Astrocyte (in vitro differentiated cells and primary cell): ENCODE measurements around the gene PTX3. TPM values are rescaled to one million over a fixed set of nuclear protein-coding genes. Genes with fewer than 3 reads are reported as not detected.

Source experiments
- DNase-seq: peaks from one replicate; pipeline ENCODE4 v3.0.0-alpha.2; 2010; ENCODE audit warnings: low read depth
- FAIRE-seq: peaks from 2 replicates; lab custom pipeline; 2011; peaks lifted over from hg19 to GRCh38; lab: Jason Lieb, UNC
- H2AFZ ChIP-seq: 2 replicates; pipeline ENCODE4 v1.6.0; 2012; ENCODE audit warnings: low read depth, low read length, inconsistent platforms
- H3K27ac ChIP-seq: 2 replicates; pipeline ENCODE4 v1.5.1; 2011; ENCODE audit warnings: low read depth, low read length, inconsistent platforms
- H3K27me3 ChIP-seq: 2 replicates; pipeline ENCODE4 v1.6.0; 2011; ENCODE audit warnings: low read length, inconsistent platforms; ENCODE audit not compliant: insufficient read depth
- H3K36me3 ChIP-seq: 2 replicates; pipeline ENCODE4 v1.5.1; 2011; ENCODE audit warnings: low read length, inconsistent platforms; ENCODE audit not compliant: insufficient read depth
- H3K4me1 ChIP-seq: 2 replicates; pipeline ENCODE4 v1.5.1; 2011; ENCODE audit warnings: low read length, inconsistent platforms; ENCODE audit not compliant: insufficient read depth
- H3K4me2 ChIP-seq: 2 replicates; pipeline ENCODE4 v1.6.0; 2012; ENCODE audit warnings: low read length, inconsistent platforms
- H3K4me3 ChIP-seq: 2 replicates; pipeline ENCODE4 v1.5.1; 2011; ENCODE audit warnings: low read depth, mild to moderate bottlenecking, low read length, inconsistent platforms; ENCODE audit not compliant: insufficient read depth
- H3K79me2 ChIP-seq: 2 replicates; pipeline ENCODE4 v1.6.0; 2012; ENCODE audit warnings: mild to moderate bottlenecking, low read length, inconsistent platforms; ENCODE audit not compliant: insufficient read depth
- H3K9ac ChIP-seq: 2 replicates; pipeline ENCODE4 v1.6.0; 2012; ENCODE audit warnings: mild to moderate bottlenecking, low read length, inconsistent platforms
- H3K9me3 ChIP-seq: 2 replicates; pipeline ENCODE4 v1.5.1; 2012; ENCODE audit warnings: low read depth, mild to moderate bottlenecking, low read length, inconsistent platforms; ENCODE audit not compliant: insufficient read depth
- H4K20me1 ChIP-seq: 2 replicates; pipeline ENCODE4 v1.6.0; 2012; ENCODE audit warnings: low read length, inconsistent platforms; ENCODE audit not compliant: insufficient read depth
- H3K27ac Mint-ChIP-seq: one replicate; pipeline ENCODE4 v1.8.0; 2021; ENCODE audit warnings: mild to moderate bottlenecking, mixed read lengths; ENCODE audit not compliant: unreplicated experiment
- H3K27me3 Mint-ChIP-seq: one replicate; pipeline ENCODE4 v1.8.0; 2021; ENCODE audit warnings: low read depth, mixed read lengths; ENCODE audit not compliant: unreplicated experiment
- H3K36me3 Mint-ChIP-seq: one replicate; pipeline ENCODE4 v1.8.0; 2021; ENCODE audit warnings: low read depth, mixed read lengths; ENCODE audit not compliant: unreplicated experiment
- H3K4me1 Mint-ChIP-seq: one replicate; pipeline ENCODE4 v1.8.0; 2021; ENCODE audit warnings: low read depth, mixed read lengths; ENCODE audit not compliant: unreplicated experiment
- H3K4me3 Mint-ChIP-seq: one replicate; pipeline ENCODE4 v1.8.0; 2021; ENCODE audit warnings: mild to moderate bottlenecking, moderate library complexity, mixed read lengths; ENCODE audit not compliant: unreplicated experiment
- H3K9me3 Mint-ChIP-seq: one replicate; pipeline ENCODE4 v1.8.0; 2021; ENCODE audit warnings: mild to moderate bottlenecking, mixed read lengths; ENCODE audit not compliant: unreplicated experiment
- CTCF ChIP-seq: IDR thresholded peaks from 2 replicates; pipeline ENCODE4 v1.5.1; 2011; ENCODE audit warnings: low read depth, mild to moderate bottlenecking, inconsistent platforms, low read length, moderate library complexity; ENCODE audit not compliant: insufficient read depth
- EZH2 ChIP-seq: IDR thresholded peaks from 2 replicates; pipeline ENCODE4 v1.6.1; 2012; ENCODE audit warnings: mild to moderate bottlenecking, low read length, inconsistent platforms; ENCODE audit not compliant: insufficient read depth
- total RNA-seq: library from RNA; stranded (reverse); gene quantifications from 2 replicates; pipeline ENCODE4 v1.2.1, GENCODE V29; 2021

The PTX3 gene
- total RNA-seq, 1 donor from 2014 or later, result 4.7 TPM

GRCh38 chr3:157390713-157391515, 45.7 kb upstream of the PTX3 start:
- Histone ChIP-seq H3K9ac (no peak overlapping the region), H3K4me1 (peaks cover 6% of the 10 kb centered on the region), H3K27me3 (no peaks in the 10 kb centered on the region), H3K4me3 (no peak overlapping the region), H3K79me2 (no peaks in the 10 kb centered on the region), H3K27ac (no peak overlapping the region), H2AFZ (no peak overlapping the region), H3K9me3 (no peaks in the 10 kb centered on the region), H3K4me2 (no peak overlapping the region), H3K36me3 (no peaks in the 10 kb centered on the region), H4K20me1 (no peaks in the 10 kb centered on the region)
- FAIRE-seq (no peak), DNase-seq (no peak)
- Mint-ChIP-seq H3K27ac (no peak overlapping the region), H3K27me3 (no peaks in the 10 kb centered on the region), H3K9me3 (no peaks in the 10 kb centered on the region), H3K36me3 (peaks cover 1% of the 10 kb centered on the region), H3K4me3 (no peak overlapping the region), H3K4me1 (peaks cover 3% of the 10 kb centered on the region)
- no peak for TF ChIP-seq CTCF
- no peak for TF ChIP-seq EZH2

GRCh38 chr3:157392104-157392503, 44.5 kb upstream of the PTX3 start:
- DNase-seq (no peak), FAIRE-seq (no peak)
- H3K9me3 ChIP-seq, result no peaks in the 10 kb centered on the region
- H3K27ac ChIP-seq, result no peak overlapping the region
- Mint-ChIP-seq H3K9me3 (no peaks in the 10 kb centered on the region), H3K27ac (no peak overlapping the region), H3K27me3 (no peaks in the 10 kb centered on the region), H3K4me1 (peaks cover 3% of the 10 kb centered on the region), H3K36me3 (peaks cover 1% of the 10 kb centered on the region), H3K4me3 (no peak overlapping the region)
- no peaks in the 10 kb centered on the region for H3K79me2 ChIP-seq
- H3K9ac ChIP-seq, result no peak overlapping the region
- no peak overlapping the region for H3K4me3 ChIP-seq
- no peaks in the 10 kb centered on the region for H3K27me3 ChIP-seq
- no peak for TF ChIP-seq CTCF
- no peak for TF ChIP-seq EZH2
- peaks cover 6% of the 10 kb centered on the region for H3K4me1 ChIP-seq
- H3K36me3 ChIP-seq, result no peaks in the 10 kb centered on the region
- H4K20me1 ChIP-seq, result no peaks in the 10 kb centered on the region
- no peak overlapping the region for H3K4me2 ChIP-seq
- no peak overlapping the region for H2AFZ ChIP-seq

GRCh38 chr3:157393113-157393512, 43.5 kb upstream of the PTX3 start:
- Mint-ChIP-seq H3K4me1 (peaks cover 3% of the 10 kb centered on the region), H3K36me3 (peaks cover 1% of the 10 kb centered on the region), H3K9me3 (no peaks in the 10 kb centered on the region), H3K27ac (no peak overlapping the region), H3K27me3 (no peaks in the 10 kb centered on the region), H3K4me3 (no peak overlapping the region)
- FAIRE-seq, result no peak
- no peak for DNase-seq
- H3K4me2 ChIP-seq, result no peak overlapping the region
- no peak overlapping the region for H3K27ac ChIP-seq
- H3K9me3 ChIP-seq, result no peaks in the 10 kb centered on the region
- no peaks in the 10 kb centered on the region for H3K79me2 ChIP-seq
- H2AFZ ChIP-seq, result no peak overlapping the region
- H4K20me1 ChIP-seq, result no peaks in the 10 kb centered on the region
- no peaks in the 10 kb centered on the region for H3K27me3 ChIP-seq
- H3K4me1 ChIP-seq, result peaks cover 6% of the 10 kb centered on the region
- H3K36me3 ChIP-seq, result no peaks in the 10 kb centered on the region
- H3K9ac ChIP-seq, result no peak overlapping the region
- TF ChIP-seq EZH2, result no peak
- no peak for TF ChIP-seq CTCF
- no peak overlapping the region for H3K4me3 ChIP-seq
